ENCODE results near the gene BATF3. TPM values are rescaled to one million over a fixed set of nuclear protein-coding genes. Genes with fewer than 3 reads are reported as not detected.

Gene BATF3
- total RNA-seq, 2 donors from 2014 or later = 400 to 660 TPM

GRCh38 chr1:212700892-212701819, 1.5 kb upstream of the BATF3 start:
- Mint-ChIP-seq H3K4me1 (ENCODE audit: low read depth) (peaks cover 72% of the 10 kb centered on the region), H3K36me3 (ENCODE audit: insufficient read depth in 2 of 2) (peaks cover 14 to 19% of the 10 kb centered on the region in 2 donors), H3K9me3 (no peaks in the 10 kb centered on the region), H3K27ac (peak overlapping the region; percentile 78), H3K27me3 (ENCODE audit: low read depth) (peaks cover 7% of the 10 kb centered on the region), H3K4me3 (peak overlapping the region; percentile 89 to 96)
- peak; percentile 59 to 60 for DNase-seq
- peak; percentile 15 to 27 for ATAC-seq (replicated peaks in 1 of 2)

DNA sequence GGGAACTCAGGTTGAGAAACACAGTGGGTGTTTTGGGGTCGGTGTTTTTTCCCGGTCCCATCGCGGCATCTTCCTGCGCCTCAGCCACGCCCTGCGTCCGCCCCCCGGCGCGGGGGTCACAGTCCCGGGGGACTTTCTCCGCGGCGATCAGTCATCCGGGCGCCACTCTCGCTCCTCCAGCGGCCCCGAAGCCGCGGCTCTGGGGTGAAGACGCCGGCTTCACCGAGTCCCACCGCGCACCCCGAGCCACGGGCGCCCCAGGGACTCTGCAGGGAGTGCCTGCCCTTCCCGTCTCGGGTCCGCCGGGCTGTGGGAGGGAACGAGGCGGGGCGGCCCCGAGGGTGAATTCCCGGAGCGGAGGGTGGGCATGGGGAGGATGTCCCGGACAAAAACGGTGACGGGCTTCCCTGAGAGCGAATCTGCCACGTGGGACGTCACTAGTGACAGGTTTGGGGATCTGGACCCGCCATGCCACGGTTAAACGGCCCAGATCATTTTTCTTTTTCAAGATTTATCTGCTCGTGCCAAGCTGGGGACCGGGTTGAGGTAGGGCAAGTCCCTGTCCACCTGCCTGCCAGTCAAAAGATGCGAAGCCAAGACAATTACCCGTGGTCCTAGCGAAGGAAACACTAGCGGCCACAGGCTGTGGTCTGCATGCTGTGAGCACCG, 717 bp upstream of the BATF3 start:
- Mint-ChIP-seq H3K4me3 (peak overlapping the region; percentile 89 to 96), H3K36me3 (ENCODE audit: insufficient read depth in 2 of 2) (peaks cover 22 to 27% of the 10 kb centered on the region in 2 donors), H3K9me3 (no peaks in the 10 kb centered on the region), H3K27me3 (ENCODE audit: low read depth) (peaks cover 7% of the 10 kb centered on the region), H3K4me1 (ENCODE audit: low read depth) (peaks cover 80% of the 10 kb centered on the region), H3K27ac (peak overlapping the region; percentile 78)
- ATAC-seq (replicated peaks in 1 of 2) (peak; percentile 38 to 58), DNase-seq (peak; percentile 85 to 87)

GRCh38 chr1:212699104-212699624, 476 bp downstream of the BATF3 start:
- Mint-ChIP-seq H3K9me3 (no peaks in the 10 kb centered on the region), H3K36me3 (ENCODE audit: insufficient read depth in 2 of 2) (peaks cover 27 to 33% of the 10 kb centered on the region in 2 donors), H3K27me3 (ENCODE audit: low read depth) (peaks cover 5% of the 10 kb centered on the region), H3K27ac (peak overlapping the region; percentile 97), H3K4me1 (ENCODE audit: low read depth) (peaks cover 80% of the 10 kb centered on the region), H3K4me3 (peak overlapping the region; percentile 89 to 96)
- ATAC-seq (replicated peaks in 1 of 2) = peak; percentile 61 to 65
- peak; percentile 76 to 84 for DNase-seq

- H3K4me3 Mint-ChIP-seq = peak overlapping the region; percentile 89 to 96
- peaks cover 29 to 37% of the 10 kb centered on the region in 2 donors for H3K36me3 Mint-ChIP-seq (ENCODE audit: insufficient read depth in 2 of 2)
- DNase-seq (no peak), ATAC-seq (replicated peaks in 1 of 2) (no peak)
- no peaks in the 10 kb centered on the region for H3K9me3 Mint-ChIP-seq
- H3K27me3 Mint-ChIP-seq (ENCODE audit: low read depth) = no peaks in the 10 kb centered on the region
- H3K4me1 Mint-ChIP-seq (ENCODE audit: low read depth) = peaks cover 74% of the 10 kb centered on the region
- peak overlapping the region; percentile 97 for H3K27ac Mint-ChIP-seq
These were observed 1.1 kb downstream of the BATF3 start for GRCh38 chr1:212698467-212699103.

GRCh38 chr1:212696721-212697331, 2.8 kb downstream of the BATF3 start:
- peak in 1 of 2 donors; percentile 10 for ATAC-seq (replicated peaks in 1 of 2)
- Mint-ChIP-seq H3K4me1 (ENCODE audit: low read depth) (peaks cover 57% of the 10 kb centered on the region), H3K4me3 (peak overlapping the region; percentile 89 to 96)

DNA sequence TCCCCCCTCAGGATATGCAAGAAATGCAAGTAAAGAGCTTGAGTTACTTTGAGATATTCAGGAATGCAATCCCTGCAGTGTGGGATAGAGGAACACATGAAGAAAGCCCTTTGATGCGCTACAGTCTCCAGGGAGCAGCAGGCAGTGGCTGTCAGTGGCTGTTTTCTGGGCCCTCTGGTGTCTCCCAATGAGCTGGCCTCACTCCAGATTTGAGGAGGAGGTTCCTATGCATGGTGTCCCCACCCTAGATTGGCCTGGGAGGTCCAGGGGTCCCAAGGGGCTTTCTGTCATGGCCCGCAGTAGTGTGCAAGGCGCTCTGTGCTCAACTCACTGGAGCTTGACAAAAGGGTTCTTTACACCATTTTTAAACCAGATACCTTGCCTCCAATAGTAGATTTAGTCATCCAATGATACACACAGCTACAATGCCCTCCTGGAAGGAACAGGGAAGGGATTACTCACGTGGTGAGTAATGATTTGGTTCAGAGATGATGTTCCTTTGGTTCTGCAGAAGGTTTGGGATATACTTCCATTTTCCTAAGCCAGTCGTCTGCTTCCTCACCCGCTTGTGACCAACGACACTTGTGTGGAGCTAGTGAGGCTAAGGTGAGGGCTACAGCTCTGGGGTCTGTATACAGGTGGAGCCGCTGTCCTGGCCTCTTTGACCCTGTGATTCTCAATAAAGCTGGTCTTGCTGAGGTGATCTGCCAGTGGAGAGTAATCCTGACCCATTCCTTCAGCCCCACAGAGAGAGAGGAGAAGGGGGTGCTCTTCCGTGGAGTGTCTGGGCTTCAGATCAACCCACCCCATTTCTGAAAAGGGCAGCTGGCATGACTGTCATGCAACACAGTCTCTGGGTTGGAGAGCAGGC, 6.6 kb downstream of the BATF3 start:
- H3K27me3 Mint-ChIP-seq (ENCODE audit: low read depth) = no peaks in the 10 kb centered on the region
- peak overlapping the region; percentile 31 to 68 for H3K4me3 Mint-ChIP-seq
- ATAC-seq (replicated peaks in 1 of 2) (no peak), DNase-seq (no peak)
- no peaks in the 10 kb centered on the region for H3K9me3 Mint-ChIP-seq
- peak overlapping the region; percentile 64 for H3K27ac Mint-ChIP-seq
- H3K4me1 Mint-ChIP-seq (ENCODE audit: low read depth) = peaks cover 36% of the 10 kb centered on the region
- peaks cover 33 to 59% of the 10 kb centered on the region in 2 donors for H3K36me3 Mint-ChIP-seq (ENCODE audit: insufficient read depth in 2 of 2)

More at GRCh38 chr1:212696721-212697331, 2.8 kb downstream of the BATF3 start:
- no peaks in the 10 kb centered on the region for H3K27me3 Mint-ChIP-seq (ENCODE audit: low read depth)
- peak; percentile 45 to 65 for DNase-seq
- H3K36me3 Mint-ChIP-seq (ENCODE audit: insufficient read depth in 2 of 2) = peaks cover 34 to 52% of the 10 kb centered on the region in 2 donors
- no peaks in the 10 kb centered on the region for H3K9me3 Mint-ChIP-seq
- peak overlapping the region; percentile 97 for H3K27ac Mint-ChIP-seq

GRCh38 chr1:212691561-212692071, 8.0 kb downstream of the BATF3 start:
- no peaks in the 10 kb centered on the region for H3K9me3 Mint-ChIP-seq
- no peak overlapping the region for H3K27ac Mint-ChIP-seq
- DNase-seq (peak; percentile 84 to 90), ATAC-seq (replicated peaks in 1 of 2) (peak; percentile 89 to 93)
- H3K4me1 Mint-ChIP-seq (ENCODE audit: low read depth) = peaks cover 35% of the 10 kb centered on the region
- no peak overlapping the region for H3K4me3 Mint-ChIP-seq
- peaks cover 31 to 61% of the 10 kb centered on the region in 2 donors for H3K36me3 Mint-ChIP-seq (ENCODE audit: insufficient read depth in 2 of 2)
- no peaks in the 10 kb centered on the region for H3K27me3 Mint-ChIP-seq (ENCODE audit: low read depth)

DNA sequence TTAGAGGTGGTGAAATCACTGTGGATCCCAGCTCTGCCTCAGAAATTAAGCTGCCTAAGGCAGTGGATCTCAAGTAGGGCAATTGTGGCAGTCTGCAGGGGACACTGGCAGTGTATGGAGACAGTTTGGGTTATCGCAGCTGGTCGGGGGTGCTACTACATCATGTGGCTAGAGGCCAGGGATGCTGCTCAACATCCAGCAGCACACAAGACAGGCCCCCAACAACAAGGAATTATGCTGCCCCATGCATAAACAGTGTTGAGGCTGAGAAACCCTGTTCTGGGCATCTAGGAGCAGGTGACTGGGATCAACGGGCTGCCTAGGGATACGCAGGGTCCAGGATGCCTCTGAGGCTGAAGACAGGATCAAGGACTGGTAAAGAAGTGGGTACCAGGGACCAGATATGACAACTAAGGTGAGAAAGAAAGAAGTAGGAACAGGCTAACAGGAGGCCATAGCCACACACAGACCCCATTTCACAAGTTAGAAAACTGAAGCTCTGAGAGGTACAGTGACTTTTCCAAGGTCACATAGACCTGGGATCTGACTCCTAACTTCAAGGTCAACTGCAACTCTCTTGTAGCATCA, 8.7 kb downstream of the BATF3 start:
- Mint-ChIP-seq H3K4me1 (ENCODE audit: low read depth) (peaks cover 32% of the 10 kb centered on the region), H3K27ac (no peak overlapping the region)
- ATAC-seq (replicated peaks in 1 of 2) = no peak

GRCh38 chr1:212689758-212690529, 9.7 kb downstream of the BATF3 start:
- DNase-seq (no peak), ATAC-seq (replicated peaks in 1 of 2) (no peak)
- Mint-ChIP-seq H3K4me3 (no peak overlapping the region), H3K27ac (no peak overlapping the region), H3K27me3 (ENCODE audit: low read depth) (no peaks in the 10 kb centered on the region), H3K9me3 (no peaks in the 10 kb centered on the region), H3K36me3 (ENCODE audit: insufficient read depth in 2 of 2) (peaks cover 23 to 56% of the 10 kb centered on the region in 2 donors), H3K4me1 (ENCODE audit: low read depth) (peaks cover 34% of the 10 kb centered on the region)

More for the DNA sequence above, 8.7 kb downstream of the BATF3 start:
- Mint-ChIP-seq H3K9me3 (no peaks in the 10 kb centered on the region), H3K36me3 (ENCODE audit: insufficient read depth in 2 of 2) (peaks cover 27 to 60% of the 10 kb centered on the region in 2 donors), H3K4me3 (no peak overlapping the region), H3K27me3 (ENCODE audit: low read depth) (no peaks in the 10 kb centered on the region)
- no peak for DNase-seq

DNA sequence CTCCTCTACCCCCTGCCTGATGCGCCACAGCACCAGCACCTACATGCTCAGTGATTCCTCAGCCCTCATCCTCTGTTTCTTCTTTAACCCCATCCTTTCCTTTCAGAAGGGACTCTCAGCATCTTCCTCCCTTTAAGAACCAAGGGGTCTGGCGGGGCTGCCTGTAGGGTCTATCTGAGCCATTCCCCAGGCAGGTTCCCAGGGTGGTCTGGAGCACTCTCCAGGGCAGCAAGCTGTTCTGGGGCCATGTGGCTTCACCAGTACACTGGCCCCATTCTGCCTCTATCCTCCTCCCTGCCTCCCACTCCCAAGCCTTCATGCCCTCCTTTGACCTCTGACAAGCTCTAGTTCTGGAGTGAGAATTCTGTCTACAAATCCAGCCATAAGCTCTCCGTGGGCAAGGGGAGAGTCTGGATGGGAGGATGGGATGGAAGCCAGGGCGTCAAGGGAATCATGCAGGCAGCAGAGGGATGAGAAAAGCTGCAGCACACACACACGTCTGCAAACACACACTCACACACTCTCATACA, 10.4 kb downstream of the BATF3 start:
- peaks cover 34% of the 10 kb centered on the region for H3K4me1 Mint-ChIP-seq (ENCODE audit: low read depth)
- ATAC-seq (replicated peaks in 1 of 2) (no peak), DNase-seq (peak in 1 of 2 donors; percentile 5)
- H3K36me3 Mint-ChIP-seq (ENCODE audit: insufficient read depth in 2 of 2) = peaks cover 23 to 51% of the 10 kb centered on the region in 2 donors
- no peaks in the 10 kb centered on the region for H3K9me3 Mint-ChIP-seq
- no peaks in the 10 kb centered on the region for H3K27me3 Mint-ChIP-seq (ENCODE audit: low read depth)
- H3K4me3 Mint-ChIP-seq = no peak overlapping the region
- H3K27ac Mint-ChIP-seq = no peak overlapping the region

Measured in activated T-cell treated with anti-CD3 and anti-CD28 coated beads, Interleukin-2, amount 50 U/mL, for 72 hours (primary cell).